ENCODE measurements around the gene NGDN. TPM values are rescaled to one million over a fixed set of nuclear protein-coding genes. Genes with fewer than 3 reads are reported as not detected.

Gene NGDN
- total RNA-seq, 4 donors from 2014 or later = 34.0 to 41.7 (median 37.3) TPM

DNA sequence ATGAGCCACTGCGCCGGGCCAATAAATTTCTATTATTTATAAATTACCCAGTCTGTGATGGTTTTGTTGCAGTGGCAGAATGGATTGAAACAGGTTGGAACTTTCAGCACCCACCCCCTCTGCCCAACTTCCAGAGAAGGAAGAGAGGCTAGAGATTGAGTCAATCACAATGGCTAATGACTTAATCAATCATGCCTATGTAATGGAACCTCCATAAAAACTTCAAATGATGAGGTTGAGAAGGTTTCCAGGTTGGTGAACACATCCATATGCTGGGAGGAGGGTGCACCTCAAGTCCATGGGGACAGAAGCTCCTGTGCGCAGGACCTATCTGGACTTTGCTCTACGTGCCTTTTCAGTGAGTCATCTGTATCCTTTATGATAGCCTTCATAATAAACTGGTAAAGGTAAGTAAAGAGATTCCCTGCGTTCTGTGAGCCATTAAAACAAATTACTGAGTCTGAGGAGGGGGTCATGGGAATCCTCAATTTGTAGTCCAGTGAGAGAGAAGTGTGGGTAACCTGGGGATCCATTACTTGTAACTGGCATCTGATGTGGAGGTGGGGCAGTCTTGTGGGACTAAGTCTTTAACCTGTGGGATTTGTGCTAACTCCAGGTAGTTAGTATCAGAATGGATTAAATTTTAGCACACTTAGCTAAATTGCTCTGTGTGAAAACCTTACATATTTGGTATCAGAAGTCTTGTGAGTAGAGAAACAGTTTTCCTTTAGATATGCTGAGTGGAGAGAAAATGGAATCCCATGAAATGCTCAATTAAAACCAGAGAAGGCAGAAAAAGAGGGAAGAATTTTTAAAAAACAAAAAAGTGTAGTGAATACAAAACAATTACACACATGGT, 11.7 kb upstream of the NGDN start:
- WGBS, 2 donors = 75 to 83% methylated on average over 5 of the region's 5 CpGs
- intact Hi-C loops (cut with DNase I; ENCODE audit: low total_unique reads) = no loop called here
- DNase-seq (ENCODE audit: low spot score in 2 of 2) = no peak
- H3K4me3 ChIP-seq (ENCODE audit: low read depth, poor library complexity, severe bottlenecking) = no peak overlapping the region
- TF ChIP-seq POLR2A (IDR thresholded peaks at IDR 0.05) = no peak
- TF ChIP-seq, protein P1, sequence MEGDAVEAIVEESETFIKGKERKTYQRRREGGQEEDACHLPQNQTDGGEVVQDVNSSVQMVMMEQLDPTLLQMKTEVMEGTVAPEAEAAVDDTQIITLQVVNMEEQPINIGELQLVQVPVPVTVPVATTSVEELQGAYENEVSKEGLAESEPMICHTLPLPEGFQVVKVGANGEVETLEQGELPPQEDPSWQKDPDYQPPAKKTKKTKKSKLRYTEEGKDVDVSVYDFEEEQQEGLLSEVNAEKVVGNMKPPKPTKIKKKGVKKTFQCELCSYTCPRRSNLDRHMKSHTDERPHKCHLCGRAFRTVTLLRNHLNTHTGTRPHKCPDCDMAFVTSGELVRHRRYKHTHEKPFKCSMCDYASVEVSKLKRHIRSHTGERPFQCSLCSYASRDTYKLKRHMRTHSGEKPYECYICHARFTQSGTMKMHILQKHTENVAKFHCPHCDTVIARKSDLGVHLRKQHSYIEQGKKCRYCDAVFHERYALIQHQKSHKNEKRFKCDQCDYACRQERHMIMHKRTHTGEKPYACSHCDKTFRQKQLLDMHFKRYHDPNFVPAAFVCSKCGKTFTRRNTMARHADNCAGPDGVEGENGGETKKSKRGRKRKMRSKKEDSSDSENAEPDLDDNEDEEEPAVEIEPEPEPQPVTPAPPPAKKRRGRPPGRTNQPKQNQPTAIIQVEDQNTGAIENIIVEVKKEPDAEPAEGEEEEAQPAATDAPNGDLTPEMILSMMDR (IDR thresholded peaks at IDR 0.05) = no peak

DNA sequence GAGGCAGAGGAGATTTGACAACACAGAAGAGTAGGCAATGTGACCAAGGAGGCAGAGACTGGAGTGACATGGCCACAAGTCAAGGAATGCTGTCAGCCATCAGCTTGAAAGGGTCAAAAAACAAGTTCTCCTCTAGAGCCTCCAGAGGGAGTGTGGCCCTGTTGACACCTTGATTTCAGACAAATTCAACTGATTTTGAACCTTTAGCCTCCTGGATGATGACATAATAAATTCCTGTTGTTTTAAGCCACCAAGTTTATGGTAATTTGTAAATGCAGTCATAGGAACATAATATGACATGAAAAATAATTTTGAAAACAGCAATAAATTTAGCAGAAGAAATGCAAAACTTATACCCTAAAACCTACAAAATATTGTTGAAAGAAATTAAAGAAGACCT, 8.5 kb upstream of the NGDN start:
- DNase-seq (ENCODE audit: low spot score in 2 of 2) = no peak
- H3K4me3 ChIP-seq (ENCODE audit: low read depth, poor library complexity, severe bottlenecking) = no peak overlapping the region
- TF ChIP-seq POLR2A (IDR thresholded peaks at IDR 0.05) = no peak
- TF ChIP-seq, protein P1 (IDR thresholded peaks at IDR 0.05) = no peak
- intact Hi-C loops (cut with DNase I; ENCODE audit: low total_unique reads) = no loop called here

DNA sequence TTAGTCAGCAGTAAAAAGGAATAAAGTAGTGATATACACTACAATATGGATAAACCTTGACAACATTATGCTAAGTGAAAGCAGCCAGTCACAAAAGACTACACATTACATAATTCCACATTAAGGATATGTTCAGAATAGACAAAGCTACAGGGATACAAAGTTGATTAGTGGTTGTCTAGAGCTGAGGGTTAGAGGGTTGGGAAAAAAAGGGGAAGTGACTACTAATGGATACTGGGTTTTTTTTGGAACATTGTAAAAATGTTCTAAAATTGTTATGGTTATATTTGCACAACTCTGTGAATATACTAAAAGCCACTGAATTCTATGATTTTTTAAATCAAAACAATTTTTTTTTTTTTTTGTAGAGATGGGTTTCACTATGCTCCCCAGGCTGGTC, 4.8 kb upstream of the NGDN start:
- intact Hi-C loops (cut with DNase I; ENCODE audit: low total_unique reads) = no loop called here
- no peak for DNase-seq (ENCODE audit: low spot score in 2 of 2)
- TF ChIP-seq POLR2A (IDR thresholded peaks at IDR 0.05) = no peak
- TF ChIP-seq, protein P1 (IDR thresholded peaks at IDR 0.05) = no peak
- no peak overlapping the region for H3K4me3 ChIP-seq (ENCODE audit: low read depth, poor library complexity, severe bottlenecking)

DNA sequence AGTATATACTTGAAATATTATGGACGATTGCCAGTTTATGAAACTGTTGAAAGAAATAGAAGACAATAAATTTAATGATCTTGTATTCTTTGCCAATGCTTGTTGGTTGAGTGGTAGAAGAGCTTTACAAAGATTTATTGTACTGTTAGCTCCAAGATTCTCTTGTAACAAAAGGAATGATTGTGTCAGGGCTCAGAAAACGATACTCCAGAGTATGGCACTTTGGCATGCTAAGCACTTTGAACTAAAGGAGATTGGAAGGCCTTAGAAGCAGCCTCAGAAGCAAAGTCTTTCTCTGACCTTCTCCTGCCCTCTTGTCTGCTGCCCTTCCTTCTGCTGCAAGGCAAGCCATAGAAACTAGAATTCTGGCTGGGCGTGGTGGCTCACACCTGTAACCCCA, 4.2 kb upstream of the NGDN start:
- WGBS, 2 donors = 68 to 70% methylated on average over 3 of the region's 3 CpGs
- no peak for DNase-seq (ENCODE audit: low spot score in 2 of 2)
- intact Hi-C loops (cut with DNase I; ENCODE audit: low total_unique reads) = no loop called here
- TF ChIP-seq POLR2A (IDR thresholded peaks at IDR 0.05) = no peak
- TF ChIP-seq, protein P1 (IDR thresholded peaks at IDR 0.05) = no peak
- no peak overlapping the region for H3K4me3 ChIP-seq (ENCODE audit: low read depth, poor library complexity, severe bottlenecking)

DNA sequence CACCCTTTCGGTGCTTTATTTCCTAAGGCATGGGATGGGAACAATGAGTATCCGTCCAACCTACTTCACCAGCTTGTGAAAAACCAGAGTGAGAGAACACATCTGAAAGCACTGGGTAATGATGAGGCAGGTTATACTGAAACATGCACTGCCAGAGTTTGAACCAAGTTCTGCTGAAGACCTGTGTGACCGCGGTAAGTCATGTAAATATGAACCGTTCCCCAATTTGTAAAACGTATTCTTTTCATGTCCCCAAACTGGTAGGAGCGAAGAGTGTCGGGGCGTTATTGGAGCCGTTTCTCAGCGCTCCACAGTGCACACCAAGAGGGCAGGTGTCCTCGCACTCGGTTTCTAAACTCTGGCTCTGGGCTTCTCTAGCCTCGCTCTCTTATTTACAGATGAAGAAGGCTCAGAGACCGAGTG, 788 bp upstream of the NGDN start:
- no peak overlapping the region for H3K4me3 ChIP-seq (ENCODE audit: low read depth, poor library complexity, severe bottlenecking)
- no peak for DNase-seq (ENCODE audit: low spot score in 2 of 2)
- intact Hi-C loops (cut with DNase I; ENCODE audit: low total_unique reads) = no loop called here
- 75 to 79% methylated on average over 15 of the region's 15 CpGs for WGBS, 2 donors
- TF ChIP-seq, protein P1 (IDR thresholded peaks at IDR 0.05) = no peak
- no peak for TF ChIP-seq POLR2A (IDR thresholded peaks at IDR 0.05)

Measured in lower leg skin (tissue), 4 donors.